Keratinocyte (primary cell): Measurements from ENCODE around the gene INPP5A.

Source experiments
- CTCF ChIP-seq, 3 experiments: IDR thresholded peaks in 1 of 3; conservative IDR thresholded peaks in 1 of 3; optimal IDR thresholded peaks in 1 of 3; 2 replicates in 2 of 3; 3 replicates in 1 of 3; pipeline versions ENCODE3 to v1.5.1; 2011; ENCODE audit warnings: low read length in 3 of 3, mild to moderate bottlenecking in 3 of 3, moderate library complexity in 2 of 3, control low read depth in 1 of 3, inconsistent platforms in 1 of 3; ENCODE audit not compliant: insufficient read depth in 2 of 3; ENCODE audit errors: extremely low read depth in 1 of 3
- EZH2 ChIP-seq: IDR thresholded peaks from one replicate; pipeline ENCODE4 v1.6.1; 2012; ENCODE audit warnings: inconsistent platforms, mild to moderate bottlenecking, low read length, moderate library complexity

- TF ChIP-seq CTCF (optimal IDR thresholded peaks at IDR 0.05 in 1 of 3, IDR thresholded peaks at IDR 0.05 in 1 of 3, conservative IDR thresholded peaks at IDR 0.05 in 1 of 3; ENCODE audit: extremely low read depth in 1 of 3, insufficient read depth in 2 of 3, low read length in 3 of 3) (no peak), EZH2 (no peak)
Measured at GRCh38 chr10:132600416-132600815, 62.8 kb downstream of the INPP5A start.
